Activated CD8-positive, alpha-beta T cell treated with anti-CD3 and anti-CD28 coated beads for 36 hours (primary cell): ENCODE data around the gene LCT. TPM values are rescaled to one million over a fixed set of nuclear protein-coding genes. Genes with fewer than 3 reads are reported as not detected.
A peak's percentile ranks its signal among the peaks of the same experiment; 100 is the strongest.

Source experiments
- ATAC-seq: fragments of 200-7000 bp; cut with Tn5 transposase; one replicate; pipeline ENCODE4 v1.10.0; 2021; ENCODE audit warnings: mild to moderate bottlenecking, moderate library complexity
- CTCF ChIA-PET: fragments of 350-600 bp; sonication (Branson Sonifier 250); formaldehyde crosslinking; loops from one replicate; lab custom pipeline; 2021; ENCODE audit warnings: antibody characterized with exemption; lab: Charles Lee
- POLR2A ChIA-PET: fragments of 350-600 bp; sonication (Branson Sonifier 250); formaldehyde crosslinking; loops from one replicate; lab custom pipeline; 2021; ENCODE audit warnings: antibody characterized with exemption; lab: Charles Lee
- DNase-seq: peaks from one replicate; pipeline ENCODE4 v3.0.0-alpha.2; 2020
- H3K27ac Mint-ChIP-seq: one replicate; pipeline ENCODE4 v1.8.0; 2021; ENCODE audit warnings: mild to moderate bottlenecking, mixed read lengths
- H3K27me3 Mint-ChIP-seq: one replicate; pipeline ENCODE4 v1.8.0; 2021; ENCODE audit warnings: mixed read lengths
- H3K36me3 Mint-ChIP-seq: one replicate; pipeline ENCODE4 v1.8.0; 2021; ENCODE audit warnings: low read depth, mixed read lengths
- H3K4me1 Mint-ChIP-seq: one replicate; pipeline ENCODE4 v1.8.0; 2021; ENCODE audit warnings: low read depth, mixed read lengths
- H3K4me3 Mint-ChIP-seq: one replicate; pipeline ENCODE4 v1.8.0; 2021; ENCODE audit warnings: mild to moderate bottlenecking, moderate library complexity, mixed read lengths
- H3K9me3 Mint-ChIP-seq: one replicate; pipeline ENCODE4 v1.8.0; 2021; ENCODE audit warnings: mixed read lengths
- intact Hi-C: fragments of 100-400 bp; cut with micrococcal nuclease; formaldehyde crosslinking; loops from one replicate; pipeline ENCODE4 v1.10.0; 2022
- total RNA-seq, 2 experiments: library from RNA; stranded (reverse); gene quantifications; one replicate each; pipeline ENCODE4 v1.2.3, GENCODE V29; 2021
- TF ChIP-seq, protein P1 (sequence below): fragments of 200-600 bp; IDR thresholded peaks from one replicate; pipeline ENCODE4 v1.8.0; 2022; ENCODE audit warnings: antibody characterized with exemption, mild to moderate bottlenecking

The LCT gene
- total RNA-seq, 2 experiments from 2014 or later = 0.11 to 0.29 TPM

DNA sequence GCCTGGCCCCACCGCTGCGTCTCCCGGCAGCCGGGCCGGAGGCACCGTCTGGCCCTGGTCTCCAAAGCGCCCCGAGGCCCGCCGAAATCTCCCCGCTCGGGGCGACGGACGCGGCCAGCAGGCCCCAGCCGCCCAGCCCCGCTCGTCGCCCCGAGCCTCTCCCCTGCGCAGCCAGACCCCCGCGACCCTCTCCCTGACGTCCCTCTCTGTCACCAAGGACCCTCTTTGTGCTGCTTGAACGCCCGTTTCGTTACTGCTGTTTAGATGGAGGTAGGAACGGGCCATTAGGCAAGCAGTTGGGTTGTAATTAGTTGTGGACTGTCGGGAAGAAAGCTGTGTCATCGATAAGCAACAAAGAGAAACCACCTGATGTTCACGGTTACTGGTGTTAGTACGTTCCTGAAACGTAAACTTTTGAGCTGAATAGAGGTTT is 94.6 kb downstream of the LCT start:
- H3K36me3 Mint-ChIP-seq = peaks cover 28% of the 10 kb centered on the region
- ATAC-seq = peak; percentile 4
- TF ChIP-seq, protein P1, sequence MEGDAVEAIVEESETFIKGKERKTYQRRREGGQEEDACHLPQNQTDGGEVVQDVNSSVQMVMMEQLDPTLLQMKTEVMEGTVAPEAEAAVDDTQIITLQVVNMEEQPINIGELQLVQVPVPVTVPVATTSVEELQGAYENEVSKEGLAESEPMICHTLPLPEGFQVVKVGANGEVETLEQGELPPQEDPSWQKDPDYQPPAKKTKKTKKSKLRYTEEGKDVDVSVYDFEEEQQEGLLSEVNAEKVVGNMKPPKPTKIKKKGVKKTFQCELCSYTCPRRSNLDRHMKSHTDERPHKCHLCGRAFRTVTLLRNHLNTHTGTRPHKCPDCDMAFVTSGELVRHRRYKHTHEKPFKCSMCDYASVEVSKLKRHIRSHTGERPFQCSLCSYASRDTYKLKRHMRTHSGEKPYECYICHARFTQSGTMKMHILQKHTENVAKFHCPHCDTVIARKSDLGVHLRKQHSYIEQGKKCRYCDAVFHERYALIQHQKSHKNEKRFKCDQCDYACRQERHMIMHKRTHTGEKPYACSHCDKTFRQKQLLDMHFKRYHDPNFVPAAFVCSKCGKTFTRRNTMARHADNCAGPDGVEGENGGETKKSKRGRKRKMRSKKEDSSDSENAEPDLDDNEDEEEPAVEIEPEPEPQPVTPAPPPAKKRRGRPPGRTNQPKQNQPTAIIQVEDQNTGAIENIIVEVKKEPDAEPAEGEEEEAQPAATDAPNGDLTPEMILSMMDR = no peak
- DNase-seq = peak; percentile 39
- peak overlapping the region; percentile 97 for H3K4me3 Mint-ChIP-seq
- no peaks in the 10 kb centered on the region for H3K9me3 Mint-ChIP-seq
- H3K4me1 Mint-ChIP-seq = peaks cover 35% of the 10 kb centered on the region
- no peaks in the 10 kb centered on the region for H3K27me3 Mint-ChIP-seq
- ChIA-PET POLR2A (interaction anchor here (0.6 to 1.2 kb wide), 4 partner anchors 31 to 689 kb away, joined by 3 to 4 read pairs (median 3); partner anchors contain the start of genes LCT, R3HDM1 and ZRANB3), CTCF (interaction anchor here (1.1 to 5.4 kb wide), 2 partner anchors 16 to 56 kb away, joined by 3 to 35 read pairs; no protein-coding TSS in a partner anchor)
- intact Hi-C loops = no loop called here
- H3K27ac Mint-ChIP-seq = peak overlapping the region; percentile 99

DNA sequence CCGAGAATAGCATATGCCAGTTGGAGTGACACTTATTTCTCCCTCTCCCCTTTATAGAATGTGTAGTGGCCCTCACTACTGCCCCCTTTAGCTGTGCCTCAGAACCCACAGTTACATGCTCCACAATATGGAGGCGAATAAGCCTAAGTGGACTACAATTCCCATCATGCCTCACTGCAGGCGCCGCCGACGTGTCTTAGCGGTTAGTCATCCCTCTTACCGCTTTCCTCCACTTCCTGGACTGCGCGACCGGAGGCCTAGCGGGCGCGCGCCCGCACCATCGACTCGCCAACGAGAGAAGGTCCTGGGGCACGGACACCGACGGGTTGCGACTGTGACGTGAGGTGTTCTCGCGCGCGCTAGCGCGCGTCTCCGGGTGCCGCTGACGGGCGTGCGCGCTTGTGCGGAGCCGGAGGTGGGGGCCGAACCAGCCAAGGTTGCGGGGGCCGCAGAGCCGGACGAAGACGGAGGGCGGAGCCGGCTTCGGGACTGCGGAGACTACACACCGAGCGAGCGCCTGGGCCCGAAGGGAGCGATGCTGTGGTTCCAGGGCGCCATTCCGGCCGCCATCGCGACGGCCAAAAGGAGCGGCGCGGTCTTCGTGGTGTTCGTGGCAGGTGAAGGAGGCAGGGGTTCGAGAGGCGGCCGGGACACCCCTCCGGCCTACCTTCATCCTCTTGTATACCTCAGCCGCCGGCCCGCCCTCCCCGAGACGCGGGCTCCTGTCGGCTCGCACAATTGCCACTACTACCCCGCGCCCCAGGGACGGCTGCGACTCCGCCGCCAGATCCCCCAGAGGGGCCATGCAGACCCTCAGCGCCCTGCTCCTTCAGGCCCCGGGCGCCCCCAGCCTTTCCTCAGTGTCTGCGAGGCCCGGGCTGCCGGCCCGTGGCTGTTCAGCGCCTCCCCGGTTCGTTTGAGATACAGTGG is 95.3 kb downstream of the LCT start, which contains the start of gene UBXN4:
Gene UBXN4, plus strand, starts transcription at position 461 of the 930 bp plus-strand sequence. Its CDS starts 75 bp downstream, at position 536.
- ChIA-PET POLR2A (interaction anchor here (0.6 kb wide), 1 partner anchor 30 kb away, joined by 3 read pairs; no protein-coding TSS in a partner anchor), CTCF (interaction anchor here (0.9 to 5.4 kb wide), 9 partner anchors 11 to 738 kb away, joined by 3 to 35 read pairs (median 4); no protein-coding TSS in a partner anchor)
- Mint-ChIP-seq H3K4me3 (peak within 1 kb of the TSS; percentile 97), H3K27me3 (no peaks in the 10 kb centered on the region), H3K27ac (peak within 1 kb of the TSS; percentile 99), H3K4me1 (peaks cover 33% of the 10 kb centered on the region), H3K36me3 (peaks cover 26% of the 10 kb centered on the region), H3K9me3 (no peaks in the 10 kb centered on the region)
- intact Hi-C loops = no loop called here
- DNase-seq = peak; percentile 98
- peak; percentile 92 for ATAC-seq
- TF ChIP-seq, protein P1 = peak; percentile 65

DNA sequence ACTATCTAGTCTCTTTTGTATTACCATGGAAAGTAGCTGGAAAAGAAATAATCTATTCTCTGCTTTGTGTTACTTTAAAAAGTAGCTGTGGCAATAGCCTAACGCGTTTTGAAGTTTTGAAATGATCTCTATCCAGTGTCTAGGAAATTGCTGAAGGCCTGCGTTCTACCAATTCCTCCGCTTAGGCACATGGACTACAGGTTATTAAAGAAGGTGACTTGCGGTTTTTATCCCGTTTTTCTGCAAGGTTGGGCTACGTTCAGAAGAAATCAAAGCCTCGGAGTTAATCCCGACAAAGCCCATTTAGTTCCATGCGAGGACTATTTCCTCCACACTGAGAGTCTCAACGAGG is 96.0 kb downstream of the LCT start:
- TF ChIP-seq, protein P1 = no peak
- Mint-ChIP-seq H3K4me3 (peak overlapping the region; percentile 97), H3K27ac (peak overlapping the region; percentile 99), H3K9me3 (no peaks in the 10 kb centered on the region), H3K36me3 (peaks cover 19% of the 10 kb centered on the region), H3K27me3 (no peaks in the 10 kb centered on the region), H3K4me1 (peaks cover 26% of the 10 kb centered on the region)
- intact Hi-C loops = no loop called here
- ATAC-seq (no peak), DNase-seq (no peak)
- POLR2A ChIA-PET = no interaction called here
- CTCF ChIA-PET = interaction anchor here (0.9 to 3.5 kb wide), 8 partner anchors 11 to 737 kb away, joined by 3 to 17 read pairs (median 4); no protein-coding TSS in a partner anchor

DNA sequence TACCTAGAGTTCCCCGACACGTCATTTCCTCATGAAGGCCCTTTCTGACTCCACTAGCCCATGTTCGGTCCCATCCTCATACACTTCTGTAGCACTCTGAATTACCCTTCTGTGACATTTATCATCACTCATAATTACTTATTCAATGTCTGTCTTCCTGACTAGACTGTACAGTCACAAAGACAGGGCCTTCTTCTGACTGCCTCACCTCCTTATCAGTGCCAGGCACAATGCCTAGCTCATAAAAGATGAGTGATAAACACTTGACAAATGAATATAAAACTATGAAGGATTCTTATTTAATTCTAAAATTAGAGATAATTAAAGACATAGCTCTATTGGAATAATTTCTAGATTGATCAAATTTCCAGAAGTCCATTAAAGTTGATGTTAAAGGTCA is 96.8 kb downstream of the LCT start:
- POLR2A ChIA-PET = interaction anchor here (1.2 kb wide), 1 partner anchor 10 kb away, joined by 3 read pairs; no protein-coding TSS in a partner anchor
- Mint-ChIP-seq H3K4me3 (no peak overlapping the region), H3K27me3 (no peaks in the 10 kb centered on the region), H3K9me3 (no peaks in the 10 kb centered on the region), H3K4me1 (peaks cover 21% of the 10 kb centered on the region), H3K36me3 (peaks cover 18% of the 10 kb centered on the region), H3K27ac (no peak overlapping the region)
- DNase-seq = no peak
- CTCF ChIA-PET = interaction anchor here (0.9 to 3.5 kb wide), 6 partner anchors 13 to 736 kb away, joined by 3 to 17 read pairs (median 5); no protein-coding TSS in a partner anchor
- no peak for ATAC-seq
- TF ChIP-seq, protein P1 = no peak
- intact Hi-C loops = no loop called here

Other genes starting within 250 kb of the LCT start
- gene UBXN4, start 95.3 kb downstream of the LCT start, total RNA-seq = 100 to 1,000 TPM in 1 of 2 experiments, 10 to 100 TPM in 1; 90.5 to 105 TPM
- gene MCM6, start 39.3 kb upstream of the LCT start, total RNA-seq = 100 to 1,000 TPM; 229 to 234 TPM
- 100 to 1,000 TPM; 210 to 211 TPM for gene DARS1, start 148.4 kb upstream of the LCT start, total RNA-seq